Activated B cell treated with CpG ODN at 0.5 μM for 24 hours (primary cell): ENCODE results near the gene POLR2F. TPM values are rescaled to one million over a fixed set of nuclear protein-coding genes. Genes with fewer than 3 reads are reported as not detected.

Source experiments
- ATAC-seq: fragments of 200-7000 bp; cut with Tn5 transposase; one replicate; pipeline ENCODE4 v1.10.0; 2021; ENCODE audit warnings: low read depth, mild to moderate bottlenecking, moderate library complexity
- CTCF ChIA-PET: fragments of 350-600 bp; sonication (Branson Sonifier 250); formaldehyde crosslinking; loops from one replicate; lab custom pipeline; 2021; ENCODE audit warnings: antibody characterized with exemption; lab: Charles Lee
- POLR2A ChIA-PET: fragments of 350-600 bp; sonication (Branson Sonifier 250); formaldehyde crosslinking; loops from one replicate; lab custom pipeline; 2021; ENCODE audit warnings: antibody characterized with exemption; lab: Charles Lee
- DNase-seq: peaks from one replicate; pipeline ENCODE4 v3.0.0; 2022
- H3K27ac Mint-ChIP-seq: one replicate; pipeline ENCODE4 v1.8.0; 2020; ENCODE audit warnings: mixed read lengths
- H3K27me3 Mint-ChIP-seq: one replicate; pipeline ENCODE4 v1.8.0; 2021; ENCODE audit warnings: mixed read lengths
- H3K36me3 Mint-ChIP-seq: one replicate; pipeline ENCODE4 v1.8.0; 2021; ENCODE audit warnings: low read depth, mixed read lengths
- H3K4me1 Mint-ChIP-seq: one replicate; pipeline ENCODE4 v1.8.0; 2021; ENCODE audit warnings: mixed read lengths
- H3K4me3 Mint-ChIP-seq: one replicate; pipeline ENCODE4 v1.8.0; 2020; ENCODE audit warnings: mild to moderate bottlenecking, mixed read lengths
- H3K9me3 Mint-ChIP-seq: one replicate; pipeline ENCODE4 v1.8.0; 2020; ENCODE audit warnings: mixed read lengths
- intact Hi-C: fragments of 100-400 bp; cut with micrococcal nuclease; formaldehyde crosslinking; loops from one replicate; pipeline ENCODE4 v1.15.1; 2024
- total RNA-seq: library from RNA; stranded (reverse); gene quantifications from 2 replicates; pipeline ENCODE4 v1.2.3, GENCODE V29; 2022
- TF ChIP-seq, protein P1 (sequence below): fragments of 200-600 bp; IDR thresholded peaks from one replicate; pipeline ENCODE4 v1.8.0; 2022; ENCODE audit warnings: antibody characterized with exemption, mild to moderate bottlenecking

POLR2F gene
- total RNA-seq, 1 donor from 2014 or later = 47.8 TPM

DNA sequence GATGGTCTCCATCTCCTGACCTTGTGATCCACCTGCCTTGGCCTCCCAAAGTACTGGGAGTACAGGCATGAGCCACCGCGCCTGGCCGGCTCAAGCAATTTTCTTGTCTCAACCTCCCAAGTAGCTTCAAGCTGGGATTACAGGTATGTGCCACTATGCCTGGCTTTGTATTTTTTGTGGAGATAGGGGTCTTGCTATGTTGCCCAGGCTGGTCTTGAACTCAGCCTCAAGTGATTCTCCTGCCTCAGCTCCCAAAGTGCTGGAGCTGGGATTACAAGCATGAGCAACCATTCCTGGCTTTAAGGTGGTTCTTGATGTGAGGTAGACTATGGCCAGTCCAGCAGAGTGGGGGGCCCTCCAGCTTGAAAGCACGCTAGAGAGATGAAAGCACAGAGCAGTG lies 7.6 kb downstream of the POLR2F start:
- TF ChIP-seq, protein P1, sequence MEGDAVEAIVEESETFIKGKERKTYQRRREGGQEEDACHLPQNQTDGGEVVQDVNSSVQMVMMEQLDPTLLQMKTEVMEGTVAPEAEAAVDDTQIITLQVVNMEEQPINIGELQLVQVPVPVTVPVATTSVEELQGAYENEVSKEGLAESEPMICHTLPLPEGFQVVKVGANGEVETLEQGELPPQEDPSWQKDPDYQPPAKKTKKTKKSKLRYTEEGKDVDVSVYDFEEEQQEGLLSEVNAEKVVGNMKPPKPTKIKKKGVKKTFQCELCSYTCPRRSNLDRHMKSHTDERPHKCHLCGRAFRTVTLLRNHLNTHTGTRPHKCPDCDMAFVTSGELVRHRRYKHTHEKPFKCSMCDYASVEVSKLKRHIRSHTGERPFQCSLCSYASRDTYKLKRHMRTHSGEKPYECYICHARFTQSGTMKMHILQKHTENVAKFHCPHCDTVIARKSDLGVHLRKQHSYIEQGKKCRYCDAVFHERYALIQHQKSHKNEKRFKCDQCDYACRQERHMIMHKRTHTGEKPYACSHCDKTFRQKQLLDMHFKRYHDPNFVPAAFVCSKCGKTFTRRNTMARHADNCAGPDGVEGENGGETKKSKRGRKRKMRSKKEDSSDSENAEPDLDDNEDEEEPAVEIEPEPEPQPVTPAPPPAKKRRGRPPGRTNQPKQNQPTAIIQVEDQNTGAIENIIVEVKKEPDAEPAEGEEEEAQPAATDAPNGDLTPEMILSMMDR = no peak
- no peak overlapping the region for H3K27ac Mint-ChIP-seq
- no peaks in the 10 kb centered on the region for H3K9me3 Mint-ChIP-seq
- intact Hi-C loops = no loop called here
- DNase-seq (no peak), ATAC-seq (no peak)
- CTCF ChIA-PET = no interaction called here
- POLR2A ChIA-PET = interaction anchor here (0.6 kb wide), 1 partner anchor 707 kb away, joined by 4 read pairs; no protein-coding TSS in a partner anchor
- peaks cover 4% of the 10 kb centered on the region for H3K4me1 Mint-ChIP-seq
- H3K27me3 Mint-ChIP-seq = no peaks in the 10 kb centered on the region
- peaks cover 65% of the 10 kb centered on the region for H3K36me3 Mint-ChIP-seq
- H3K4me3 Mint-ChIP-seq = no peak overlapping the region

DNA sequence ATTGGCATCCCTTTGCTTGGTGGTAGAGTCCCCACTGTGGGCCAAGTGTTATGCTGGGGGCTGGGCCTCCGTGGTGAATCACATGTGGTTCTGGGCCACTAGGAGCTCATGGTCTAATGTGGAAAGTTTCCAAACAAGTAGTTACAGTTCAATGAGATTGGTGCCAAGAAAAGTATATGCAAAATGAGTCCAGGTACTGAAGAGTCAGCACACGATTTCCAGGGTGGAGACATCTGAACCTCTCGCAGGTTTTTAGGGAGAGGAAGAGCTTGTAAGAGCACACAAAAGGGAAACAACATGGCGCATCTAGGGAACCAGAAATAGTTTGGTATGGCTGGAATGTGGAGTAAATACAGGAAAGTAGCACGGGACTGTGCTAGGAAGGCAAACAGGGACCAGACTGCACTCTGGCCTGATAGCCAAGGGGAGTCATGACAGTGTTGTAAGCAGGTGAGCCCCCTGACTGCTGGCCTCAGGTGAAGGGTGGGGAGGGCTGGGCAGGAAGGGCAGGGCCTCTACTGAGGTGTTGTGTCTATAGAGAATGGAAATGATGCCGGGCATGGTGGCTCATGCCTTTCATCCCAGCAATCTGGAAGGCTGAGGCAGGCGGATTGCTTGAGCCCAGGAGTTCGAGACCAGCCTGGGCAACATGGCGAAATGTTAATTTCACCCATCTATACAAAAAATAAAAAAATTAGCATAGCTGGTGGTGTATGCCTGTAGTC lies 12.6 kb downstream of the POLR2F start:
- H3K27me3 Mint-ChIP-seq = no peaks in the 10 kb centered on the region

DNA sequence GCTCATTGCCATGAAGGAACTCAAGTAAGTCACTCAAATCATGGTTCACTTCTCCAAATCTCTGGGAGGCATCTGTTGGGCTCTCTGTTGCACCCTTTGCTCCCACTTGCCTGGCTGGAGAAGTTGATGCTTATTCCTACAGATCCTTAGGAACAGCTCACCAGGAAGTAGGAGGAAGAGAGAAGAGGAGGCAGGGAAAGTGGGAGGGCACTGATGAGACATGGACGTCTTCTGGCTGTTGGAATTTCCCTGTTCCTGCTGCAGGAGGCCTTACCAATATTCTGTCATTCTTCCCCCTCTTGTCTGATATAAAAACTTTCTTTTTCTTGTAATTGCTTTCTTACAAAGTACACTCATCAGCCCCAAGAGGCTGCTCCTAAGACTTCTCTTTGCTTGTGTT lies 13.6 kb downstream of the POLR2F start:
- no peak for DNase-seq
- Mint-ChIP-seq H3K36me3 (peaks cover 54% of the 10 kb centered on the region), H3K27ac (no peak overlapping the region), H3K4me3 (no peak overlapping the region), H3K4me1 (no peaks in the 10 kb centered on the region), H3K27me3 (no peaks in the 10 kb centered on the region), H3K9me3 (no peaks in the 10 kb centered on the region)
- no peak for ATAC-seq
- ChIA-PET POLR2A (no interaction called here), CTCF (interaction anchor here (1.3 kb wide), 1 partner anchor 61 kb away, joined by 6 read pairs; the partner anchor contains the start of gene MICALL1)
- TF ChIP-seq, protein P1 = no peak
- intact Hi-C loops = no loop called here

More for the DNA sequence above, 12.6 kb downstream of the POLR2F start:
- Mint-ChIP-seq H3K9me3 (no peaks in the 10 kb centered on the region), H3K4me3 (no peak overlapping the region), H3K4me1 (no peaks in the 10 kb centered on the region), H3K36me3 (peaks cover 61% of the 10 kb centered on the region), H3K27ac (no peak overlapping the region)
- DNase-seq (no peak), ATAC-seq (no peak)
- intact Hi-C loops = loop anchor here (1.0 kb wide), 3 partner anchors 60 to 358 kb away; partner anchors contain the start of genes GGA1 and MICALL1
- POLR2A ChIA-PET = interaction anchor here (1.7 kb wide), 1 partner anchor 12 kb away, joined by 4 read pairs; the partner anchor contains the start of genes C22orf23 and POLR2F
- CTCF ChIA-PET = interaction anchor here (0.8 to 1.8 kb wide), 9 partner anchors 9 to 359 kb away, joined by 3 to 10 read pairs (median 4); partner anchors contain the start of genes MICALL1 and PDXP
- TF ChIP-seq, protein P1 = no peak

DNA sequence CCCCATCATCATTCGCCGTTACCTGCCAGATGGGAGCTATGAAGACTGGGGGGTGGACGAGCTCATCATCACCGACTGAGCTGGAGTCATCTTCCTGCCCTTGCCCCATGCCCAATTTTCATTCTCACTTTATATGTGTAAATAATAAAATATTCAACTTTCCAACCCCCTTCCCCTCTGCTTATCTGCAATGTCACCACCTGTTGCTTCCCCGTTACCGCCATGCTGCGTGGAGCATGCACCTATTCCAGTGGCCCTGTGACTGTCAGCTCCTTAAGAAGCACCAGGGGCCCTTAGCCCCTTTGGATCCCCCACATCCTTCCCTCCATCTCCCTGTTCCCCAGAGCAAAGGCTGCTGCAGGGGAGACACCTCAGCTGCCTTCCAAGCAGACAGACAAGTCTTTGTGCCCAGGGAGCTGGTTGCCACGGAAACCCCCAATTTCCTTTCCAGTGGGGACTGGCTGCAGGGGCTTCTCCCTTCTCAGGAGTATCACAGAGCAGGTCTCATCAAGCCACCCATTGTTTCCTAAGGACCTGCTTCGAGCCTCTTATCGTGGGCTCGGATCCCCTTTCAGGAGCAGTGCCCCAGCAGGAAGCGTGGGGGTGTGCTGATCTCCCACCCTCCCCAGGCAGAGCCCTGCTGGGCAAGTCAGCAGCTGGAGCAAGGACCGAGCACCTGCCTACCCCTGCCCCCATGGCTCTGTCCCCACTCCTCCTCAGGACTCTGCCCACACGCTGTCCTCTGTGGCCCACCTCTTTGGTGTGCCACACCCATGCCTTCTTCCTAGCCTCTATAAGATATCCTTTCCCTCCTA lies 14.3 kb downstream of the POLR2F start:
- H3K27me3 Mint-ChIP-seq = no peaks in the 10 kb centered on the region
- H3K27ac Mint-ChIP-seq = no peak overlapping the region
- H3K9me3 Mint-ChIP-seq = no peaks in the 10 kb centered on the region
- H3K4me3 Mint-ChIP-seq = no peak overlapping the region
- peaks cover 55% of the 10 kb centered on the region for H3K36me3 Mint-ChIP-seq
- DNase-seq = no peak
- ChIA-PET POLR2A (interaction anchor here (0.6 kb wide), 1 partner anchor 1474 kb away, joined by 16 read pairs; no protein-coding TSS in a partner anchor), CTCF (interaction anchor here (0.6 to 1.3 kb wide), 2 partner anchors 62 to 93 kb away, joined by 3 to 6 read pairs; partner anchors contain the start of gene MICALL1)
- no peaks in the 10 kb centered on the region for H3K4me1 Mint-ChIP-seq
- intact Hi-C loops = no loop called here
- ATAC-seq = no peak
- TF ChIP-seq, protein P1 = no peak
